Liver (tissue), 9 donors: ENCODE data around the gene C1QTNF1. TPM values are rescaled to one million over a fixed set of nuclear protein-coding genes. Genes with fewer than 3 reads are reported as not detected.

Experiments
- DNase-seq: peaks from one replicate; pipeline ENCODE4 v3.0.0-alpha.2; 2017; ENCODE audit warnings: low spot score
- H3K27ac ChIP-seq, 2 donors: one replicate each; pipeline ENCODE4 v1.7.0; 2013; ENCODE audit warnings: inconsistent platforms in 2 of 2, low read length in 2 of 2, control low read depth in 1 of 2, low read depth in 1 of 2, mild to moderate bottlenecking in 1 of 2
- H3K27me3 ChIP-seq, 4 donors: one replicate each; pipeline versions ENCODE4 v1.6.1 to v1.7.0; 2013; ENCODE audit warnings: low read length in 3 of 4, inconsistent platforms in 1 of 4, mild to moderate bottlenecking in 1 of 4, moderate library complexity in 1 of 4; ENCODE audit not compliant: control insufficient read depth in 4 of 4, insufficient read depth in 4 of 4
- H3K36me3 ChIP-seq, 4 donors: one replicate each; pipeline versions ENCODE4 v1.6.1 to v1.7.0; 2013; ENCODE audit warnings: low read length in 3 of 4, mild to moderate bottlenecking in 3 of 4, low read depth in 1 of 4, moderate library complexity in 1 of 4; ENCODE audit not compliant: control insufficient read depth in 4 of 4, insufficient read depth in 3 of 4
- H3K4me1 ChIP-seq, 4 donors: one replicate each; pipeline versions ENCODE4 v1.6.1 to v1.7.0; 2013; ENCODE audit warnings: low read length in 3 of 4, mild to moderate bottlenecking in 3 of 4, moderate library complexity in 1 of 4; ENCODE audit not compliant: control insufficient read depth in 4 of 4, insufficient read depth in 4 of 4
- H3K4me3 ChIP-seq, 3 donors: one replicate each; pipeline versions ENCODE4 v1.6.1 to v1.7.0; 2013; ENCODE audit warnings: low read length in 3 of 3, control low read depth in 1 of 3, low read depth in 1 of 3, mild to moderate bottlenecking in 1 of 3
- H3K9ac ChIP-seq, 2 donors: one replicate each; pipeline ENCODE4 v1.7.0; 2013; ENCODE audit warnings: low read length in 2 of 2, mild to moderate bottlenecking in 2 of 2, moderate library complexity in 2 of 2, control low read depth in 1 of 2, low read depth in 1 of 2
- H3K9me3 ChIP-seq, 4 donors: one replicate each; pipeline versions ENCODE4 v1.6.1 to v1.7.0; 2013; ENCODE audit warnings: low read length in 3 of 4; ENCODE audit not compliant: control insufficient read depth in 4 of 4
- EGR1 ChIP-seq, 2 donors: IDR thresholded peaks; 2 replicates each; pipeline ENCODE4 v1.6.1; 2016 to 2018; ENCODE audit warnings: antibody characterized with exemption in 2 of 2, low read depth in 2 of 2
- FOXA1 ChIP-seq: IDR thresholded peaks from 2 replicates; pipeline ENCODE4 v1.6.1; 2016; ENCODE audit warnings: antibody characterized with exemption
- FOXA2 ChIP-seq: IDR thresholded peaks from 2 replicates; pipeline ENCODE4 v1.6.1; 2016; ENCODE audit warnings: antibody characterized with exemption
- GABPA ChIP-seq, 2 donors: IDR thresholded peaks in 1 of 2; conservative IDR thresholded peaks in 1 of 2; 2 replicates each; pipeline ENCODE4 v1.6.1; 2016; ENCODE audit warnings: antibody characterized with exemption in 2 of 2, mild to moderate bottlenecking in 1 of 2, moderate library complexity in 1 of 2
- HNF4A ChIP-seq, 2 donors: conservative IDR thresholded peaks; 2 replicates each; pipeline ENCODE4 v1.6.1; 2016; ENCODE audit warnings: antibody characterized with exemption in 2 of 2, mild to moderate bottlenecking in 2 of 2
- HNF4G ChIP-seq: IDR thresholded peaks from 2 replicates; pipeline ENCODE4 v1.6.1; 2016; ENCODE audit warnings: antibody characterized with exemption
- JUND ChIP-seq, 2 donors: IDR thresholded peaks; 2 replicates each; pipeline ENCODE4 v1.6.1; 2016; ENCODE audit warnings: antibody characterized with exemption in 2 of 2
- NR2F2 ChIP-seq: IDR thresholded peaks from 2 replicates; pipeline ENCODE4 v1.6.1; 2016; ENCODE audit warnings: antibody characterized with exemption
- RAD21 ChIP-seq, 2 donors: IDR thresholded peaks; 2 replicates each; pipeline ENCODE4 v1.6.1; 2016; ENCODE audit warnings: antibody characterized with exemption in 2 of 2, mild to moderate bottlenecking in 2 of 2
- RXRA ChIP-seq, 2 donors: IDR thresholded peaks; 2 replicates each; pipeline ENCODE4 v1.6.1; 2017 to 2018; ENCODE audit warnings: antibody characterized with exemption in 2 of 2, mild to moderate bottlenecking in 1 of 2
- SP1 ChIP-seq: IDR thresholded peaks from 2 replicates; pipeline ENCODE4 v1.6.1; 2018; ENCODE audit warnings: antibody characterized with exemption, mild to moderate bottlenecking
- TAF1 ChIP-seq: conservative IDR thresholded peaks from 2 replicates; pipeline ENCODE4 v1.6.1; 2016; ENCODE audit warnings: antibody characterized with exemption, mild to moderate bottlenecking
- YY1 ChIP-seq: IDR thresholded peaks from 2 replicates; pipeline ENCODE4 v1.6.1; 2016; ENCODE audit warnings: antibody characterized with exemption, mild to moderate bottlenecking
- WGBS: extraction: QIAGEN DNeasy Blood & Tissue Kit; methylation state at CpG from one replicate; pipeline ENCODE4 v1.1.7; 2013; 5-methylcytosine and 5-hydroxymethylcytosine counted together
- polyA plus RNA-seq, 2 donors: library from polyadenylated mRNA; stranded (reverse) in 1 of 2; unstranded in 1 of 2; fragments of 200-250 nt in 1 of 2; fragments of >200 nt in 1 of 2; fragmentation: Nextera tagmentation in 1 of 2; extraction: Ambion mirVana in 1 of 2; gene quantifications; one replicate each; pipeline versions ENCODE4 v1.2.1 to v1.2.3, GENCODE V29; 2013 to 2015
- total RNA-seq, 2 donors: library from RNA; depleted of rRNA; stranded (reverse); fragments of >200 nt; gene quantifications; one replicate each; pipeline ENCODE4 v1.2.3, GENCODE V29; 2014
- TF ChIP-seq, protein P1 (sequence below): IDR thresholded peaks from 2 replicates; pipeline ENCODE4 v1.6.1; 2016; ENCODE audit warnings: antibody characterized with exemption
- TF ChIP-seq, protein P2 (sequence below): IDR thresholded peaks from 2 replicates; pipeline ENCODE4 v1.6.1; 2016; ENCODE audit warnings: antibody characterized with exemption
- TF ChIP-seq, protein P3 (sequence below): IDR thresholded peaks from 2 replicates; pipeline ENCODE4 v1.6.1; 2016; ENCODE audit warnings: antibody characterized with exemption
- TF ChIP-seq, protein P4 (sequence below): fragments of 150-350 bp; IDR thresholded peaks from 2 replicates; pipeline ENCODE4 v1.5.1; 2017; ENCODE audit warnings: improper control_type of control experiment, low read depth, low read length; ENCODE audit not compliant: missing input control
- TF ChIP-seq, protein P5 (sequence below): IDR thresholded peaks from 2 replicates; pipeline ENCODE4 v1.6.1; 2016; ENCODE audit warnings: antibody characterized with exemption, mild to moderate bottlenecking
- donor health status: healthy.
- donor health status: healthy.
- donor health status: healthy.
- donor health status: healthy.
- donor health status: healthy.

The C1QTNF1 gene
- total and polyA plus RNA-seq, 4 donors, result 0.56 to 54.6 (median 16.1) TPM

DNA sequence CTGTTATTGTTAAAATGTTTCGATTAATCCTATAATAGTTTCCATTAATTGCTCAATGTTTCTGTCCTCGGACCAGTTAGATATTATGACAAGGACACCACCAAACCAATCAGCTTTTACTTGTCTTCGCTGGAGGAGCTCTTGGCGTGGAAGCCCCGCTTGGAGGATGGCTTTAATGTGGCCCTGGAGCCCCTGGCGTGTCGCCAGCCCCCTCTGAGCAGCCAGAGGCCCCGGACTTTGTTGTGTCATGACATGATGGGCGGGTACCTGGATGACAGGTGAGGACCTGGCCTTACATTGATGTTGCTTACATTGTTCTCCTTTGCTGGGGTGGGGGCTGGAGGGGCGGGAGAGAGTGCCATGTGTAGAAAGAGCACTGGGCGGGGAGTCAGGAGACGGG lies 53.6 kb downstream of the C1QTNF1 start:
- no peak for DNase-seq
- no peak overlapping the region for H3K4me3 ChIP-seq
- H3K4me1 ChIP-seq, result peaks cover 5 to 12% (median 7%) of the 10 kb centered on the region in 4 donors
- H3K27ac ChIP-seq, result no peak overlapping the region
- H3K27me3 ChIP-seq, result no peaks in the 10 kb centered on the region
- no peaks in the 10 kb centered on the region for H3K9me3 ChIP-seq
- H3K36me3 ChIP-seq, result peaks cover 0 to 28% (median 15%) of the 10 kb centered on the region in 4 donors
- H3K9ac ChIP-seq, result no peak overlapping the region
- whole genome bisulfite sequencing, result 88% methylated on average over 12 of the region's 12 CpGs
- TF ChIP-seq, protein P1, sequence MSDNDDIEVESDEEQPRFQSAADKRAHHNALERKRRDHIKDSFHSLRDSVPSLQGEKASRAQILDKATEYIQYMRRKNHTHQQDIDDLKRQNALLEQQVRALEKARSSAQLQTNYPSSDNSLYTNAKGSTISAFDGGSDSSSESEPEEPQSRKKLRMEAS, result no peak
- TF ChIP-seq HNF4G (no peak), RAD21 (IDR thresholded peaks at IDR 0.05) (no peak), HNF4A (conservative IDR thresholded peaks at IDR 0.05) (no peak), TAF1 (no peak), NR2F2 (no peak), FOXA2 (no peak), FOXA1 (no peak), JUND (IDR thresholded peaks at IDR 0.05) (no peak), SP1 (no peak), RXRA (IDR thresholded peaks at IDR 0.05) (no peak), YY1 (no peak), GABPA (IDR thresholded peaks at IDR 0.05 in 1 of 2, conservative IDR thresholded peaks at IDR 0.05 in 1 of 2) (no peak), EGR1 (IDR thresholded peaks at IDR 0.05; ENCODE audit: low read depth in 2 of 2) (no peak)
- TF ChIP-seq, protein P2, sequence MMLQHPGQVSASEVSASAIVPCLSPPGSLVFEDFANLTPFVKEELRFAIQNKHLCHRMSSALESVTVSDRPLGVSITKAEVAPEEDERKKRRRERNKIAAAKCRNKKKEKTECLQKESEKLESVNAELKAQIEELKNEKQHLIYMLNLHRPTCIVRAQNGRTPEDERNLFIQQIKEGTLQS, result no peak
- TF ChIP-seq, protein P3, sequence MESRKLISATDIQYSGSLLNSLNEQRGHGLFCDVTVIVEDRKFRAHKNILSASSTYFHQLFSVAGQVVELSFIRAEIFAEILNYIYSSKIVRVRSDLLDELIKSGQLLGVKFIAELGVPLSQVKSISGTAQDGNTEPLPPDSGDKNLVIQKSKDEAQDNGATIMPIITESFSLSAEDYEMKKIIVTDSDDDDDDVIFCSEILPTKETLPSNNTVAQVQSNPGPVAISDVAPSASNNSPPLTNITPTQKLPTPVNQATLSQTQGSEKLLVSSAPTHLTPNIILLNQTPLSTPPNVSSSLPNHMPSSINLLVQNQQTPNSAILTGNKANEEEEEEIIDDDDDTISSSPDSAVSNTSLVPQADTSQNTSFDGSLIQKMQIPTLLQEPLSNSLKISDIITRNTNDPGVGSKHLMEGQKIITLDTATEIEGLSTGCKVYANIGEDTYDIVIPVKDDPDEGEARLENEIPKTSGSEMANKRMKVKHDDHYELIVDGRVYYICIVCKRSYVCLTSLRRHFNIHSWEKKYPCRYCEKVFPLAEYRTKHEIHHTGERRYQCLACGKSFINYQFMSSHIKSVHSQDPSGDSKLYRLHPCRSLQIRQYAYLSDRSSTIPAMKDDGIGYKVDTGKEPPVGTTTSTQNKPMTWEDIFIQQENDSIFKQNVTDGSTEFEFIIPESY, result no peak
- TF ChIP-seq, protein P4, sequence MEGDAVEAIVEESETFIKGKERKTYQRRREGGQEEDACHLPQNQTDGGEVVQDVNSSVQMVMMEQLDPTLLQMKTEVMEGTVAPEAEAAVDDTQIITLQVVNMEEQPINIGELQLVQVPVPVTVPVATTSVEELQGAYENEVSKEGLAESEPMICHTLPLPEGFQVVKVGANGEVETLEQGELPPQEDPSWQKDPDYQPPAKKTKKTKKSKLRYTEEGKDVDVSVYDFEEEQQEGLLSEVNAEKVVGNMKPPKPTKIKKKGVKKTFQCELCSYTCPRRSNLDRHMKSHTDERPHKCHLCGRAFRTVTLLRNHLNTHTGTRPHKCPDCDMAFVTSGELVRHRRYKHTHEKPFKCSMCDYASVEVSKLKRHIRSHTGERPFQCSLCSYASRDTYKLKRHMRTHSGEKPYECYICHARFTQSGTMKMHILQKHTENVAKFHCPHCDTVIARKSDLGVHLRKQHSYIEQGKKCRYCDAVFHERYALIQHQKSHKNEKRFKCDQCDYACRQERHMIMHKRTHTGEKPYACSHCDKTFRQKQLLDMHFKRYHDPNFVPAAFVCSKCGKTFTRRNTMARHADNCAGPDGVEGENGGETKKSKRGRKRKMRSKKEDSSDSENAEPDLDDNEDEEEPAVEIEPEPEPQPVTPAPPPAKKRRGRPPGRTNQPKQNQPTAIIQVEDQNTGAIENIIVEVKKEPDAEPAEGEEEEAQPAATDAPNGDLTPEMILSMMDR, result no peak
- TF ChIP-seq, protein P5, sequence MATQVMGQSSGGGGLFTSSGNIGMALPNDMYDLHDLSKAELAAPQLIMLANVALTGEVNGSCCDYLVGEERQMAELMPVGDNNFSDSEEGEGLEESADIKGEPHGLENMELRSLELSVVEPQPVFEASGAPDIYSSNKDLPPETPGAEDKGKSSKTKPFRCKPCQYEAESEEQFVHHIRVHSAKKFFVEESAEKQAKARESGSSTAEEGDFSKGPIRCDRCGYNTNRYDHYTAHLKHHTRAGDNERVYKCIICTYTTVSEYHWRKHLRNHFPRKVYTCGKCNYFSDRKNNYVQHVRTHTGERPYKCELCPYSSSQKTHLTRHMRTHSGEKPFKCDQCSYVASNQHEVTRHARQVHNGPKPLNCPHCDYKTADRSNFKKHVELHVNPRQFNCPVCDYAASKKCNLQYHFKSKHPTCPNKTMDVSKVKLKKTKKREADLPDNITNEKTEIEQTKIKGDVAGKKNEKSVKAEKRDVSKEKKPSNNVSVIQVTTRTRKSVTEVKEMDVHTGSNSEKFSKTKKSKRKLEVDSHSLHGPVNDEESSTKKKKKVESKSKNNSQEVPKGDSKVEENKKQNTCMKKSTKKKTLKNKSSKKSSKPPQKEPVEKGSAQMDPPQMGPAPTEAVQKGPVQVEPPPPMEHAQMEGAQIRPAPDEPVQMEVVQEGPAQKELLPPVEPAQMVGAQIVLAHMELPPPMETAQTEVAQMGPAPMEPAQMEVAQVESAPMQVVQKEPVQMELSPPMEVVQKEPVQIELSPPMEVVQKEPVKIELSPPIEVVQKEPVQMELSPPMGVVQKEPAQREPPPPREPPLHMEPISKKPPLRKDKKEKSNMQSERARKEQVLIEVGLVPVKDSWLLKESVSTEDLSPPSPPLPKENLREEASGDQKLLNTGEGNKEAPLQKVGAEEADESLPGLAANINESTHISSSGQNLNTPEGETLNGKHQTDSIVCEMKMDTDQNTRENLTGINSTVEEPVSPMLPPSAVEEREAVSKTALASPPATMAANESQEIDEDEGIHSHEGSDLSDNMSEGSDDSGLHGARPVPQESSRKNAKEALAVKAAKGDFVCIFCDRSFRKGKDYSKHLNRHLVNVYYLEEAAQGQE, result no peak
